ENCODE results near the gene EFEMP1. TPM values are rescaled to one million over a fixed set of nuclear protein-coding genes. Genes with fewer than 3 reads are reported as not detected.
"Not testable (repeated sequence)": the region's sequence is repeated elsewhere in the genome, so short reads cannot be mapped to it uniquely, and the experiment has no call there.

Gene EFEMP1
- polyA plus RNA-seq, 5 donors = 111 to 176 (median 145) TPM

GRCh38 chr2:55831671-55832410, 91.7 kb downstream of the EFEMP1 start:
- not testable (repeated sequence) for DNase-seq

- DNase-seq = no peak
Measured at GRCh38 chr2:55827855-55828254, 95.7 kb downstream of the EFEMP1 start.

- not testable (repeated sequence) for DNase-seq
Measured at GRCh38 chr2:55827428-55827827, 96.2 kb downstream of the EFEMP1 start.

- DNase-seq = no peak
Measured at GRCh38 chr2:55826246-55826645, 97.3 kb downstream of the EFEMP1 start.

GRCh38 chr2:55824551-55825096, 99.0 kb downstream of the EFEMP1 start:
- DNase-seq = no peak

Other genes starting within 250 kb of the EFEMP1 start
- gene PNPT1, start 229.9 kb downstream of the EFEMP1 start, polyA plus RNA-seq (ENCODE audit: insufficient read depth in 1 of 5, insufficient read length in 5 of 5, low replicate concordance in 1 of 5) = 10 to 100 TPM; 22.9 to 28.1 (median 24.7) TPM